ELF-1 (cell line): ENCODE data around the gene ARID3B.
"Not testable (repeated sequence)": the region's sequence is repeated elsewhere in the genome, so short reads cannot be mapped to it uniquely, and the experiment has no call there.

Experiments
- DNase-seq: peaks from one replicate; pipeline ENCODE4 v3.0.0-alpha.2; 2016; ENCODE audit warnings: low read depth, low spot score

The ARID3B gene

DNA sequence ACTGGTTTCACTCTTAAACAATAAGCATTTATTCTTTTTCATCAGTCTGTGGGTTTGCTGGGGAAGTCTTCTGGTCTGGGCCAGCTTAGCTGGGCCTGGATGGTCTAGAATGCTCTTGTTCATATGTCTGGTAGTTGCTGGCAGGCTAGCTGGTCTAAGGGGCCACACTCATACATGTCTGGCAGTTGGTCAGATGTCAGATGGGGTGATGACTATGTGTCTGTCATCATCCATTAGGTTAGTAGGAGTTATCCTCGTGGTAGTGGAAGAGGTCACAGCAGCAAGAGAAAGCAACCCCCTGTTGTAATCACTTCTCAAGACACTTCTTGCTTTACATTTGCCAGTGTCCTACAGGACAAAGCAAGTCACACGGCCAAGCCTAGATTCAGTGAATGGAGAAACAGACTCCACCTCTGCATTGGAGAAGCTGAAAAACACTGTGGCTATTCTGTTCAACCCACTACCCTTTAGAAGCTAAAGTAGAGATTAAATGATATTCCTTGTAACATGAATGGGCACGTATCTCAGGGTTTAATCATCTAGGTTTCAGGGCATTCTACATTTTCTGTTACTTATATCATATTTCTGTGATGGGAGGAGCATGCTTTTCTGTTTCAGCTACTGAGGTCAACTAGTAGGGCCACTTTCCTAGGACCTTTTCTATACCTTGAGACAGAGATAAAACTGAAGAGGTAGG is 5.5 kb upstream of the ARID3B start:
- DNase-seq: no peak

DNA sequence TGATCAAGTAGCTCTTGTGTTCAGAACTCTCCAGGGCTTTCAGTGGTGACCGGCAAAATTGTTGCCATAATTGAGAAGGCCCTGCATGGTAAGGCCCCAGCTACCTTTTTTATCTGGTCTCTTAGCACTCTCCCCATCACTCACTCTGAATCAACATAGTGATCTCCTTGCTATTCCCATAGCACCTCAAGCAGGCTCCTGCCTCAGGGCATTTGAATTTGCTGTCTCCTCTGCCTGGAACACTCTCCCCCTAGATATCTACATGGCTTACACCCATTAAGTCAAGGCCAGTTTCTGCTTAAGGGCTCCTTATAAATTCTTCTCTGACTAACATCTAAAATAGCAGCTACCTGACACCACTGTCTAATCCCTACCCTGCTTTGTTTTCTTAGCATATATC is 3.3 kb upstream of the ARID3B start:
- peak; percentile 76 for DNase-seq

DNA sequence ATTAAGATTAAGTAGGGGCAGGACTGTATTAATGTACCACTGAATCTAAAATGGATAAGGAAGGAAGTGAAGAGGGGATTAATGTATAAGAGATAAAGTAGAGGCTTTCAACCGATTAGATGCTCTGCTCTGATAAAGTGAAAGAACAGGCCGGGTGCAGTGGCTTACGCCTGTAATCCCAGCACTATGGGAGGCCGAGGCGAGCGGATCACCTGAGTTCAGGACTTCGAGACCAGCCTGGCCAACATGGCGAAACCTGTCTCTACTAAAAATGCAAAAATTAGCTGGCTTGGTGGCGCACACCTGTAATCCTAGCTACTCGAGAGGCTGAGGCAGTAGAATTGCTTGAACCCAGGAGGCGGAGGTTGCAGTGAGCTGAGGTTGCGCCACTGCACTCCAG is 1.5 kb upstream of the ARID3B start:
- DNase-seq: not testable (repeated sequence)

DNA sequence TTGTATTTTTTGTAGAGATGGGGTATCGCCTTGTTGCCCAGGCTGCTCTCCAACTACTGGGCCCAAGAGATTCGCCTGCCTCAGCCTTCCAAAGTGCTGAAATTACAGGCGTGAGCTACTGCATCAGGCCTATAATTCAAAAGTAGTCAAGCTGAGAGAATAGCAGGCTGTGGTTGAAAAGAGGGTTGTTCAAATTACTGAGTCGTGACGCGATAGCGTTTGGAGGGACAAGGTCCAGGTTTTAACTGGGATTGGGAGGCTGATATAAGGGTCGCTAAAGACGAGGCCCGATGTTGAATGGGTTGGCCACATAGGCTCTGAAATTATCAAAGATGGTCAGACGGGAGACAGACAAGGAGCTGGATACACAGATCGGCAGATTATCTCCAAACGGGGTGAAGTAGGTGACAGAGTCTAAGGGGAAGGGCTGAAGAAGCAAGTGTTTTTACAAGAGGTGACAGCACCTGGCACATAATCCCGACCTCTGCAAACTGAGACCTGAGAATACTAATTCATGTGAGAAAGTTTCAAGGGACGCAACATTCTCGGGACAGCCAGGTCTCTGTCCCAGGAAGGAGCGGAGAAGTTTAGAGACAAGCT is 759 bp upstream of the ARID3B start:
- DNase-seq: peak; percentile 43

DNA sequence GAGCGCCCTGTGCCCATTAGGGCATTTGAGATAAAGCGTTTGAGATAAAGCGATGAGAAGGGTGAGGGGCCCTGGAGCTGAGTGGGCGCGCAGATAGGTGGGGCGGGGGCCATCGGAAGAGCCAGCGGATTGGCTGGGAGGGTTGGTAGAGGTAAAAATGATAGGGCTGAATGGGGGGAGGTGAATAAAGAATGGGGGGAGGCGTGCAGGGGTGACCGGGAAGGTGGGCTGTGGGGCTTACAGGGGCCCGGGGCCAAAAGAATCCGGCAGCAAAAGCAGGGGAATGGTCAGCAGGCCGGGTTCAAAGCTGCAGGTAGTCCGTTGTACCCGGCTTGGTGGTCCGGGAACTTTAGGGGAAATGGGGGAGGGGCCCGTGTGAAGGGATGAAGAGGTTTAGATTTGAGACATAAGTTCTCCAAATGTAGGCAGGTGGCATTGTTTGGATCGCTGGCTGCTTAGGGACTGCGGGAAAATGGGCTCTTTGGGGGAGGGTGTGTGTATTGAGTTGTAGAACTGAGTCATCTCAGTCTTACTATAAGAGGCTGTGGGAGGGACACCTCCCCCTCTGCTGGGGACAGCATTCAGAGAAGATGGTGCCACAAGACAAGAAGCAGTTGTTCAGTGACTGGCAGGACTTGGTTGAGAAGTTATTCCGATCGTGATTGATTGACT is 610 bp downstream of the ARID3B start:
- peak; percentile 69 for DNase-seq

DNA sequence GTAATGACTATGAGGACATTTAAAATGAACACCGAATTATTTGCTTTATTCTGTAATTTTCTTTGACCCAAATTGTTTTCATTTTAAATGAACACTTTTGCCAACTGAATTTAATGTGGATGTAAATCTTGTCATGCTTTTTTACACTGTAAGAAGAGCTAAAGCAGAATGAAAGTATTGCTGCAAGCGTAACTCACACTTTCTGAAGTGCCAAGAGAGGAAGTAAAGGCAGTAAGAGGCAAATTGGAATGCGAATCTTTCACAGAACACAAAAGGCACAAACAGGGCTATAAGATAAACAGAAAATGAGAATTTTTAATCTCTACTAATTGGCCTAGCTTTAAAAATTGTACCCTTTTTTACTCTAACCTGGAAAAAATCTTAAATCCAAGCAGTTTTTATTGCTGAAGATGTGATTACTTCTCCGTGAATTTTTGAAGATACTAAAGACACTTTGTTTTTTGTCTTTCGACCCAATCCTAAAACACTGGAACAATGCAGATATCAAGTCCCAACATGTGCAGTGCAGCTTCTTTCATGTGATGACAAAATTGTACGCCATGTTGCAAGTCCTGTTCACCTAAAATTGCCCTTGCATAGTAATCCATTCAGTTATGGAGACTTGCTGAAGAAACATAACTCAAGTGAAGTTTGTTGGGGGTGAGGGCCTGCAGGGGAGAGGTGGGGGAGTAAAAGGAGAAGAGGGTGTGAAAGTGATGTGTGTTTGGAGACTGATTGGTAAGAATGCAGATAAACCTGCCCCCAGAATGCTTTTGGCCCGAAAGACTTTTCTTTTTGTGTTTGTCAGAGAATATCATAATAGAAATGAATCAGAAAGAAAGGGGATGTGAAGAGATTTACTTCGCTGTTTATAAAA is 1.4 kb downstream of the ARID3B start:
- no peak for DNase-seq

DNA sequence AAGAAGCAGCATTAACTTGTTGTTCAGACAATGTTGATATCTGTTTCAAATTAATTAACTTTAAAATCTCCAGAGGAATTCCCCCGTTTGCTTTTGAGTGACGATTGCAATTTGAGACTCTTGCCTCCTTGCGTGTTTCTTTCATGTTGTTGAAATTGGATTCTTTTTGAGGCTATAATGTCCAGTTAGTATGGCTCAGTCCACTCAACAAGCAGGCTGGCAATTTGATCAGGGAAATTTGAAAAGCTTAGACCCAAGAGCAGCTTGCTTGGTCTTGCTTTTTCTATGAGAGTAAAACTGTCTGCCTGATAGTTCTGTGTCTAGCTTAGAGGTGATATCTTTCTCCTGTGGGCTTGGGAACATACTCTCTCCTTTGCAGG is 2.0 kb downstream of the ARID3B start:
- no peak for DNase-seq

DNA sequence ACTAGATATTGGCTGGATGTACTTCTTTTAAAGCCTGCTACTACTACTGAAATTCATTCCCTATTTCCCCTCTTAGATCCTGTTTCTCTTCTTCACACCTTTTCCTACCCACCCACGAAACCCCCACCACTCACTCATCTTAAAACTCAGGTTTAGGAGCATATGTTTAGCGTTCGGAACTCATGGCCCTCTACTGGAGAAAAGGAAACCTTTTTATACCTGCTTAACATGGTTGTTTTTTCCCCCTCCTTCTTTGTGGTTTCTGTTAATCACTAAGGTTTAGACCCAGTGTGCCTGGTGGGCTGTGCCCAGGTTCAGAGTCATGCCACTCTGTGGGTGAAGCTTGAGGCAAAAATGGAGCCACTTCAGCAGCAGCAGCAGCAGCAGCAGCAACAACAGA is 2.6 kb downstream of the ARID3B start:
- no peak for DNase-seq

DNA sequence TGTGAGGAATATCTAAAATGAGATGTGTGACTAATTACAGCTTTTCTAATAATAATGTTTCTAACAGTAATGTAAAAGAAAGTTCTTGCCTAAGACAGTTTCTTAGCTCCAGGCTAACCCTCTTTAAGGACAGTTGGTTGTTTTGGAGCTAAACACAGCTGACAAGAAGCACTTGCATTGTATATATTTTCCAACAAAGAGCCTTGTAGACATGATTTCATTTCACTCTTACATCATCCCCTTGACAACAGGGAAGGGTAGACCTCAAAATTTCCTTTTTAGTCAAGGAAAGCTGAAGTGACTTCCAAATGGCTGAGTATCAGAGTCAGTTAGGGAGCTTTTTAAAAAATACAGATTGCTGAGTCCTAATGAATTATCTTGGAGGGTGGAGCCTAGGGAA is 4.1 kb downstream of the ARID3B start:
- no peak for DNase-seq

DNA sequence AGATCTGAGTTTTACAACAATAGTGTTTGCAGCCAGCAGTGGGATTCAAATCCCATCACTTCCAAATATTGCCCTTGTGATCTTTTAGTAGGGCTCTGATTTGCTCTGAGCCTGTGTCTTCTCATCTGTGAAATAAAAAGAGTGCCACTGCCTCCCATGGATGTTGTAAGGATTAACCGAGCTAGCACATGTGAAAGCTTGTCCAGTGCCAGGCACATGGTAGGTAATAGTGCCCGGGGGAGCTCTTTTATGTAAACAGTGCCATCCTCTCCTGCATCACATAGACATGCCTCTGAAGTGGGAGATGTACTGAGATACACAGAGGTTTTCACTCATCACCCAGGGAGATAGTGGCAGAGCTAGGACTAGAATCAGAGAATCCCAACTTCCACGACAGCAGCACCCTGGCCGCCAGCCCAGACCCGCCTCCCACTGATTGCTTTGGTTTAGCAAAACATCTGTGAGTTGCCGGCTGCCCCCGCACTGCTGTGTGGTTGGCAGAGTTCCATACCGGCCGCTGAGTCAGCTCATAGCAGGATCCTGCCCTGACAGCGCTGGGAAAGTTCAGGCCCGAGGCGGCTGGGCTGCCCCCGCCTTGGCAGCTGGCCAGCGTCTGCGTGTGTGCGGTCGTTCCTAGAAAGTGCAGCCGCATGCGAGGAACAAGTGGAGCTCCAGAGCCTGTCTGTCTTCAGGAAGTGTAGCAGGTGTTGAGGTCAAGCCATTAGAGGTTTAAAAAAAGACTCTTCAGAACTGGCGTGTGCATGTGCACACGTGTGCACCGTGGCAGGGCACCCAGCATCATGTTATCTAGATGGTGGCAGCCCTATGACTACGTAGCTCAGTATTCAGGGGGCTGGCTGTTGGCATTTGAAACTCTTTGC is 5.0 kb downstream of the ARID3B start:
- peak; percentile 82 for DNase-seq

DNA sequence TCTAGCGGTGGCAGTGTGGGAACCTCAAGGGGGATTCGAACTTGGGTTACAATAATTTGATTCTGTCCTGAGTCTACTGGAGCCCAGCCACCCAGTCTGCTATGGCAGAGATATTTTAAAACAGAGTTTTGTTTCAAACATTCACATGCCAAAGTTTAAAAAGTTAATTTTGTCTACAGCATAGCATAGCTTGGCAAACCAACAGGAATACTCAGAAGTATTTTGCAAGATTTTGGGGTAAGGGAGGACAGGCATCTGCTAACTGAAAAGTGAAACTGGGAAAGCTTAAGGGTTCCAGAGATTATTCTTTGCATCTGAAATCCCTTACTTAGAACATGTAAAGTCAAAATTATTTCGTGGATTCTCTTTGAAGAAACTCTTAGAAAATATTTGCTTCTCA is 6.6 kb downstream of the ARID3B start:
- no peak for DNase-seq

DNA sequence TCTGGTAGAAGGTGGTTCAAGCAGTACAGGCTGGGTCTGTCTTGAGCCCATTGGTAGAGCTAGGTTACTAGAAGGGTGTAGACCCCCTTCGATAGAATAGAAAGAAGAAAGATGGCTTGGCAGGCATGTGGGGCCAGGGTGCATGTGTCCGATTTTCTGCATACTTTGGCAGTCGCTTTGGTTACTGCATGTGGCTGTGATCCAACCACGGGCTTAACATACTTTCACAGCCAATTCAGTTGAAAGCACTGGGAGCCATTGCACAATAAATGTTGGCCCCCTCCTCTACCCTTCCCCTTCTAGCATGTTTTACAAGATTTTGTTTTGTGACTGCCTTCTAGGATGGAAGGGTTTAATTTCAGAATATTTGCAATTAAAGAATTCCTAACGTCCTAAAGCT is 7.2 kb downstream of the ARID3B start:
- DNase-seq: no peak

DNA sequence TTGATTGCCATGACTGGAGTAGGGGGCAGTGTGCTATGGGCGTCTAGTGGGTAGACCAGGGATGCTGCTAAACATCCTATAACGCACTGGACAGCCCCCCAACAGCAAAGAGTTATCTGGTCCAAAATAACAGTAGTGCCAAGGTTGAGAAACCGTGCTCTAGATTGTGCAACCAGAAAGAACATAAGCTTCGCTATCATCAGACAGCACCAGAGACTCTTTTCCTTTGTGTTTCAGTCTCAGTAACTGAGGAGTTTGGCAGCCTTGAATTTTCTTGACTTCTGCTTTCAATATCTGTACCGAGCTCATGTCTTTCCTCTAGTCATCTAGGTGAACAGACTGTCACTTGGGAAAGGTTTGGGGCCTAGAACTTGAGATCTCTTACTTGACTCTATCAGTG is 8.8 kb downstream of the ARID3B start:
- DNase-seq: no peak

DNA sequence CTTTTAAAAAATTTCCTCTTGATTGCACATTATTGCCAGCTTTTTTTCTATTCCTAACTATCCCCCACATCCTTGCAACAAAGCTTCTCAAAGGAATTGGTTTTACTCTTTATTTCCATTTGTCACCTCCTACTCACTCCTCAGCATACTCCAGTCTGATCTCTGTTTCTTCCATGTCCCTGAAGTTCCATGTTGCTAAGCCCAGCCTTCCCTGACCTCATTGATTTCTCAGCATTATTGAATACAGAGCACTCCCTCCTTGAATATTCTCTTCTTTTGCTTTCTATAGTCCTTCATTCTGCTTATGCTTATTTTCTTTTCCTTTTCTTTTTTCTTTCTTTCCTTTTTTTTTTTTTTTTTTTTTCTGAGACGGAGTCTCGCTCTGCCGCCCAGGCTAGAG is 10.7 kb downstream of the ARID3B start:
- no peak for DNase-seq

DNA sequence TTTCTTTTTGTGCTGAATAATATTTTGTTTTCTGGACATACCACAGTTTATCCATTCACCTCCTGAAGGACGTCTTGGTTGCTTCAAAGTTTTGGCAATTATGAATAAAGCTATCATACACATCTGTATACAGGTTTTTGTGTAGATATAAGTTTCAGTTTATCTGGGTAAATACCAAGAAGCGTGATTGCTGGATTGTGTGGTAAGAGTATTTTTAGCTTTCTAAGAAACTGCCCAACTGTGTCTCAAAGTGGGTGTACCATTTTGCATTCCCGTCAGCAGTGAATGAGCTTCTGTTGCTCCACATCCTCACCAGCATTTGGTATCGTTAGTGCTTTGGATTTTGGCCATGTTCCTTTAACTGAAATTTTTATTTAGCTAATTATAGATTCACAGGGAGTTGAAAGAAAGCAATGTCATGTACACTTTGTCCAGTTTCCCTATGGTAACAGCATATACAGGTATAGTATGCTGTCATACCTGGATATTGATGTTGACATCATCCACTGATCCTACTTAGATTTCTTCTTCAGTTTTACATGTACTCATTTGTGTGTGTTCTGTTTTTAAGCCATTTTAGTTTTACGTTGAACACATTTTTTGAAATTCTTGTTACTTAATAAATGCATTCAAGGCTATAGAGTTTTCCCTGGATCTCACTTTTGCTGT is 11.9 kb downstream of the ARID3B start:
- no peak for DNase-seq

DNA sequence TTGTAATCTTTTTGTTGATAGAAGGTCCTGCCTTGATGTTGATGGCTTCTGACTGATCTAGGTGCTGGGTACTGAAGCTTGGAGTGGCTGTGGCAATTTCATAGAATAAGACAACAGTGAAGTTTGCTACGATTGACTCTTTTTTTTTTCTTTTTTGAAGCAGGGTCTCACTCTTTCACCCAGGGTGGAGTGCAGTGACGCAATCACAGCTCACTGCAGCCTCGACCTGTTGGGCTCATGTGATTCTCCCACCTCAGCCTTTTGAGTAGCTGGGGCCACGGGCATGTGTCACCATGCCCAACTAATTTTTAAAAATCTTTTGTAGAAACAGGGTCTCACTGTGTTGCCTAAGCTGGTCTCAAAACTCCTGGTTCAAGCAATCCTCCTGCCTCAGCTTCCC is 14.2 kb downstream of the ARID3B start:
- no peak for DNase-seq

DNA sequence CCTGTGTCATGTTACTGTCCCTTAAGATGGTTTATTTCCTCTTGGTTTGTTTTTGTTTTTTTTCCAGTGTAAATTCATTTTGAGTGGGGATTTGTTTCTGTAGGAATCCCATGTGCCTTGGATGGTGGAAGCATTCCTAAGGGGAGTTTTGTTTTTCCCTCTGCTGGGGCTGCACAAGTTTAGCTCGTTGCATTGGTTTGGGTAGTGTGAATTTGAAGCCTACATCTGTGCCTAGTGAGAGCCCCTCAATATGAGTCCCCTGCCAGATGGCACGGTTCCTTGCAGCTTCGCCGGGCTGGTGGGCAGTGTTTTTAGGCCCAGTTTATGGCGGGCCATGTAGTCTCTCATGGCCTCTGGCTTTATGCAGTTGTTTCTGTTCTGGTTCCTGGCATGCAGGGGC is 17.7 kb downstream of the ARID3B start:
- no peak for DNase-seq

DNA sequence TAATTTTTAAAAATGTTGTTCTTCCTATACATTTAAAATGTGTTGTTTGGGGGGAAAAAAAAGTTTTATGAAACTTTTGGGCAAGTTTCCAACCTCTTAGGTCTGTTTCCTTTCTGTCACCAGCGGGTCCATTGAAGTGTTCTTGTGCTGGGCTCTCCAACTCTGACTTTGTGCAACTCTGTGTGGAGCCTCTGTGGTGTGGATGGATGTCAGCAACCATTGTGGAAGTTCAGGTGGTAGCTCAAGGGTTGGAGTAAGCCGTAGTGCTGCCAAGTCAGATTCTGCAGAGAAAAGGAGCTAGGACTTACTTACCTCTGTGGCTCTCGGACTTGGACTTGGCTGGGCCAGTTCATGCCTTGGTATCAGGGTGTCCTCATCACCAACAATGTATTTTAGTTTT is 22.4 kb downstream of the ARID3B start:
- DNase-seq: no peak

DNA sequence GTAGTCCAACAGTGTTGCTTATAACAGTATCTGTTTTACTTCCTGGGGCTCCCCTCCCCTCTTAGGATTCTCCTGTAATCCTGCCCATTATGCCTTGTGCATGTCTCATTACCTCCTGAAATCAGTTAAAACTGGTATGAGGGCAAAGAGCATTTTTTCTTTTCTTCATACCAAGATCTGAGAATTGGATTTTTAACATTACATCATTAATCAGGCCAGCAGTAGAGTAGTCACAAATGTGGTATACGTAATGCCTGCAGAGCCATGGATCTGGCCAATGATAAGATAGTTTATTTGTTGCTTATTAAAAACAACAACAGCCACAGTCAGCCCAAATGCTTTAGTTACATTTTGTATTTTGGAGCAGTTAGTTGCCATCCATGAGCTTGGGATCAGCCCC is 23.2 kb downstream of the ARID3B start:
- DNase-seq: no peak

DNA sequence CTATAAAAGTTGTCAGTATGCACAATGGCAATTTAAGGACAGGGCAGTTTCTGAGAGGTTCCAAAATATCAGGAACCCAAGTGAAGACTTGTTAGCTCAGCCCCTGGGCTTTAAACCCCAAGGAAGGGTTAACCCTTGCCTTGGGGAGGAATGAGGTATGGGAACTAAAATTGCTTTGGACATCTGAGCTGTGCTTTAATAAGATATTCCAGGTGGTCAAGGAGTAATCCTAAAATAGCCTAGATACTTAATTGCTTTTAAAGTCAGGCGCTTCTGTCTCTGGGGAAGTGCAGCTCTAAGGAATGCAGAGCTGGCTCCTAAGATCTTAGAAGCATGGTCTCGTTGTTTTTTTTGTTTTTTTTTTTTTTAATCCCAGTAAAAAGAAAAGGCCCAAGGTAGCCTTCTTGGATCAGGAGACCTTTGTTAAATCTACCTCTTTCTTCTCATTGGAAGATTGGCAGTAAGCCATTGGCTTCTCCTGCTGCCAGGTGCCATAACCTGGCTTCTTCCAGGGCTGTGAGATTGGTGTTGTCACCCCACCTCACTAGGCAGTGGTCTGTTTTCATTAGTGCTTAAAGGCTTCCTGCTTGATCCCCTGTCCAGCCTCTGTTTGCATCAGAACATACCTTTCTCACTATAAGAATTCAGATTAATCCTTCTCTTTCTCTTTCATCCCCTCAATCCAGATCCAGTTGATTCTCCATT is 24.5 kb downstream of the ARID3B start:
- DNase-seq: no peak
